B cell (primary cell): ENCODE data around the gene LRIT1. TPM values are rescaled to one million over a fixed set of nuclear protein-coding genes. Genes with fewer than 3 reads are reported as not detected.

Experiments
- ATAC-seq: fragments of 200-7000 bp; cut with Tn5 transposase; one replicate; pipeline ENCODE4 v1.10.0; 2021; ENCODE audit warnings: low read depth, mild to moderate bottlenecking, moderate number of reproducible peaks, moderate library complexity
- CTCF ChIA-PET: fragments of 350-600 bp; sonication (Branson Sonifier 250); formaldehyde crosslinking; loops from one replicate; lab custom pipeline; 2021; ENCODE audit warnings: antibody characterized with exemption, inconsistent platforms; lab: Charles Lee
- POLR2A ChIA-PET: fragments of 350-600 bp; sonication (Branson Sonifier 250); formaldehyde crosslinking; loops from one replicate; lab custom pipeline; 2021; ENCODE audit warnings: antibody characterized with exemption; lab: Charles Lee
- DNase-seq: peaks from one replicate; pipeline ENCODE4 v3.0.0; 2013
- H2AFZ ChIP-seq: 2 replicates; pipeline ENCODE4 v1.6.1; 2012; ENCODE audit warnings: mild to moderate bottlenecking, low read depth, low read length; ENCODE audit not compliant: insufficient read depth, poor library complexity, severe bottlenecking
- H3K27ac ChIP-seq, 2 donors: 1 replicate in 1 of 2; 2 replicates in 1 of 2; pipeline ENCODE4 v1.5.1; 2012 to 2013; ENCODE audit warnings: low read length in 2 of 2, mild to moderate bottlenecking in 2 of 2, moderate library complexity in 1 of 2
- H3K27me3 ChIP-seq, 4 experiments: fragments of 200-600 bp in 1 of 4; sonication (generic) in 1 of 4; replicated peaks in 1 of 4; 1 replicate in 2 of 4; 2 replicates in 2 of 4; pipeline versions ENCODE4 v1.6.1 to v1.7.0; 2013 to 2016; ENCODE audit warnings: low read length in 3 of 4, mild to moderate bottlenecking in 2 of 4, mixed read lengths in 1 of 4, moderate library complexity in 1 of 4; ENCODE audit not compliant: insufficient read depth in 4 of 4, control insufficient read depth in 3 of 4; ENCODE audit errors: control extremely low read depth in 1 of 4
- H3K36me3 ChIP-seq, 2 experiments: replicated peaks in 1 of 2; 1 replicate in 1 of 2; 2 replicates in 1 of 2; pipeline versions ENCODE4 v1.6.1 to v1.7.1; 2013; ENCODE audit warnings: low read length in 1 of 2; ENCODE audit not compliant: insufficient read depth in 2 of 2, control insufficient read depth in 1 of 2; ENCODE audit errors: control extremely low read depth in 1 of 2, extremely low read depth in 1 of 2
- H3K4me1 ChIP-seq, 2 donors: fragments of 200-600 bp in 1 of 2; sonication (generic) in 1 of 2; 1 replicate in 1 of 2; 2 replicates in 1 of 2; pipeline versions ENCODE4 v1.5.1 to v1.6.1; 2013 to 2017; ENCODE audit warnings: low read length in 2 of 2; ENCODE audit not compliant: control insufficient read depth in 2 of 2, insufficient read depth in 2 of 2
- H3K4me2 ChIP-seq: replicated peaks from 2 replicates; pipeline ENCODE3; 2012; ENCODE audit warnings: mild to moderate bottlenecking, low read depth, low read length; ENCODE audit not compliant: poor library complexity, severe bottlenecking
- H3K4me3 ChIP-seq, 5 experiments: fragments of 200-600 bp in 1 of 5; sonication (generic) in 1 of 5; 1 replicate in 3 of 5; 2 replicates in 2 of 5; pipeline versions ENCODE4 v1.5.1 to v1.7.0; 2011 to 2016; ENCODE audit warnings: low read length in 4 of 5, mild to moderate bottlenecking in 4 of 5, low read depth in 2 of 5, control low read depth in 1 of 5, moderate library complexity in 1 of 5; ENCODE audit not compliant: insufficient read depth in 1 of 5; ENCODE audit errors: control extremely low read depth in 1 of 5, extremely low read depth in 1 of 5
- H3K79me2 ChIP-seq: fragments of 200-600 bp; sonication (generic); one replicate; pipeline ENCODE4 v1.6.0; 2016; ENCODE audit warnings: low read length; ENCODE audit not compliant: control insufficient read depth, insufficient read depth
- H3K9ac ChIP-seq: fragments of 200-600 bp; sonication (generic); 2 replicates; pipeline ENCODE4 v1.6.1; 2017; ENCODE audit warnings: mild to moderate bottlenecking, low read length, moderate library complexity
- H3K9me3 ChIP-seq, 3 donors: one replicate each; pipeline versions ENCODE4 v1.6.1 to v1.7.1; 2013; ENCODE audit warnings: low read length in 2 of 3; ENCODE audit not compliant: control insufficient read depth in 2 of 3, insufficient read depth in 1 of 3; ENCODE audit errors: control extremely low read depth in 1 of 3
- H4K20me1 ChIP-seq: 2 replicates; pipeline ENCODE4 v1.6.0; 2012; ENCODE audit warnings: mild to moderate bottlenecking, low read length; ENCODE audit not compliant: insufficient read depth, control insufficient read depth, poor library complexity, severe bottlenecking
- H3K27ac Mint-ChIP-seq: one replicate; pipeline ENCODE4 v1.8.0; 2021; ENCODE audit warnings: mixed read lengths
- H3K27me3 Mint-ChIP-seq: one replicate; pipeline ENCODE4 v1.8.0; 2021; ENCODE audit warnings: mixed read lengths
- H3K4me1 Mint-ChIP-seq: one replicate; pipeline ENCODE4 v1.8.0; 2021; ENCODE audit warnings: mixed read lengths
- H3K4me3 Mint-ChIP-seq: one replicate; pipeline ENCODE4 v1.8.0; 2021; ENCODE audit warnings: mixed read lengths
- H3K9me3 Mint-ChIP-seq: one replicate; pipeline ENCODE4 v1.8.0; 2022; ENCODE audit warnings: mixed read lengths; ENCODE audit not compliant: insufficient read depth
- CTCF ChIP-seq: fragments of 200-600 bp; IDR thresholded peaks from one replicate; pipeline ENCODE4 v1.8.0; 2022; ENCODE audit warnings: antibody characterized with exemption, mild to moderate bottlenecking
- EZH2 ChIP-seq: IDR thresholded peaks from 2 replicates; pipeline ENCODE4 v1.6.1; 2012; ENCODE audit warnings: borderline replicate concordance, low read depth, mild to moderate bottlenecking, moderate library complexity, low read length; ENCODE audit not compliant: insufficient read depth, poor library complexity, severe bottlenecking
- WGBS: methylation state at CpG from one replicate; pipeline ENCODE4 v1.1.5; 2013; ENCODE audit warnings: missing lambda C conversion rate; ENCODE audit not compliant: insufficient coverage; 5-methylcytosine and 5-hydroxymethylcytosine counted together
- intact Hi-C: fragments of 100-400 bp; cut with micrococcal nuclease; formaldehyde crosslinking; loops from one replicate; pipeline ENCODE4 v1.10.0; 2022
- polyA plus RNA-seq: library from polyadenylated mRNA; depleted of rRNA; stranded (reverse); fragments of >200 nt; gene quantifications from 2 replicates; pipeline ENCODE4 v1.2.3, GENCODE V29; 2012
- total RNA-seq, 2 donors: library from RNA; stranded (reverse); fragments of 120-200 nt in 1 of 2; gene quantifications; 1 replicate in 1 of 2; 2 replicates in 1 of 2; pipeline versions ENCODE4 v1.2.3 to v1.2.4, GENCODE V29; 2013 to 2022

The LRIT1 gene
- total and polyA plus RNA-seq, 2 donors (not counting 1 experiment from before 2014, with no cell fraction given): not detected

- H3K9ac ChIP-seq: no peak overlapping the region
- POLR2A ChIA-PET: no interaction called here
- intact Hi-C loops: no loop called here
Observed at GRCh38 chr10:84200537-84201243, 40.7 kb downstream of the LRIT1 start.

More at GRCh38 chr10:84200537-84201243, 40.7 kb downstream of the LRIT1 start:
- Mint-ChIP-seq H3K4me3 (no peak overlapping the region), H3K9me3 (no peaks in the 10 kb centered on the region), H3K27ac (no peak overlapping the region), H3K27me3 (peaks cover 27% of the 10 kb centered on the region), H3K4me1 (peaks cover under 1% of the 10 kb centered on the region)
- Histone ChIP-seq H3K27ac (no peak overlapping the region), H4K20me1 (no peaks in the 10 kb centered on the region), H3K4me1 (peaks cover 0 to under 1% of the 10 kb centered on the region in 2 donors), H3K79me2 (no peaks in the 10 kb centered on the region), H3K36me3 (no peaks in the 10 kb centered on the region), H2AFZ (no peak overlapping the region), H3K4me2 (no peak overlapping the region), H3K9me3 (no peaks in the 10 kb centered on the region), H3K27me3 (peaks cover 0 to 23% (median 5%) of the 10 kb centered on the region in 4 experiments), H3K4me3 (no peak overlapping the region)
- 89% methylated on average over 9 of the region's 11 CpGs for WGBS
- no peak for ATAC-seq
- TF ChIP-seq EZH2 (no peak), CTCF (no peak)
- CTCF ChIA-PET: interaction anchor here (1.1 to 3.3 kb wide), 2 partner anchors 12 to 52 kb away, joined by 3 to 24 read pairs; no protein-coding TSS in a partner anchor
- DNase-seq: no peak
